Right ventricle myocardium inferior (tissue), 1 donor: ENCODE measurements around the gene RREB1. TPM values are rescaled to one million over a fixed set of nuclear protein-coding genes. Genes with fewer than 3 reads are reported as not detected.
"Not testable (repeated sequence)": the region's sequence is repeated elsewhere in the genome, so short reads cannot be mapped to it uniquely, and the experiment has no call there.

Experiments used
- ATAC-seq: fragments of 200-7000 bp; cut with Tn5 transposase; one replicate; pipeline ENCODE4 v1.9.1; 2020; ENCODE audit warnings: mild to moderate bottlenecking, moderate library complexity
- DNase-seq: peaks from one replicate; pipeline ENCODE4 v3.0.0; 2021; ENCODE audit errors: missing footprints
- intact Hi-C: fragments of 100-400 bp; cut with DNase I; formaldehyde crosslinking; loops from one replicate; pipeline ENCODE4 v1.11.0; 2022
- total RNA-seq: library from RNA; stranded (reverse); fragmentation: NEBNext Ultra II Directional; extraction: Animal tissue kit (Norgen Biotek cat#: 25700); gene quantifications from one replicate; pipeline ENCODE4 v1.2.1, GENCODE V29; 2021
- donor health status: DM: no; HTN: yes; CAD: no; lungs with severe emphysema.

Gene RREB1
- total RNA-seq, 1 donor from 2014 or later: 34.2 TPM

GRCh38 chr6:7261032-7261841, 153.5 kb downstream of the RREB1 start:
- ATAC-seq: peak; percentile 98
- intact Hi-C loops: loop anchor here (5.0 kb wide), 1 partner anchor 944 kb away; no protein-coding TSS in a partner anchor
- DNase-seq: peak; percentile 95

GRCh38 chr6:7261852-7262461, 154.2 kb downstream of the RREB1 start:
- peak; percentile 14 for ATAC-seq
- intact Hi-C loops: loop anchor here (5.0 kb wide), 1 partner anchor 945 kb away; no protein-coding TSS in a partner anchor
- DNase-seq: peak; percentile 65

- peak; percentile 64 for DNase-seq
- intact Hi-C loops: loop anchor here (5.0 kb wide), 1 partner anchor 946 kb away; no protein-coding TSS in a partner anchor
- ATAC-seq: no peak
Observed at GRCh38 chr6:7262746-7263518, 155.2 kb downstream of the RREB1 start.

DNA sequence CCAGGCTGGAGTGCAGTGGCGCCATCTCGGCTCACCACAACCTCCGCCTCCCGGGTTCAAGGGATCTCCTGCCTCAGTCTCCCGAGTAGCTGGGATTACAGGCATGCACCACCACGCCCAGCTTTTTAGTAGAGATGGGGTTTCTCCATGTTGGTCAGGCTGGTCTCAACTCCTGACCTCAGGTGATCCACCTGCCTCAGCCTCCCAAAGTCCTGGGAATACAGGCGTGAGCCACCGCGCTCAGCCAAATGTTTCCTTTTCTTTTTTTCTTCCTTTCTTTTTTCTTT, 155.7 kb downstream of the RREB1 start:
- ATAC-seq, DNase-seq: not testable (repeated sequence)
- intact Hi-C loops: loop anchor here (5.0 kb wide), 1 partner anchor 946 kb away; no protein-coding TSS in a partner anchor

DNA sequence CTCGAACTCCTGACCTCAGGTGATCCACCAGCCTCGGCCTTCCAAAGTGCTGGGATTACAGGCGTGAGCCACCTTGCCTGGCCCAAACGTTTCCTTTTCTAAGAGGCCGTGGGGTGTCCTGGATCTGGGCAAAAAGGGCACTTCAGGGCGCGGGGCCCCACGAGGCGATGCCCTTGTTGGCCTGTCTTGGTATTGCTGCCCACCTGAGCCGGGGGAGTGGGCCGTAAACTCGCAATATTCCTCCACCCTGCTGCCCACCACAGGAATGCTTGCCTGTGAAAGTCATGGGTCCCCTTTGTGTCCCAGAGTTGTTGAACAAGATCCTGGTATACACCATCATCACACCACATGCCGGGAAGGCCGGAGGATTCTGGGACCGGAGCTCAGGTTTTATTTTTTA, 156.3 kb downstream of the RREB1 start:
- intact Hi-C loops: loop anchor here (5.0 kb wide), 1 partner anchor 947 kb away; no protein-coding TSS in a partner anchor
- peak; percentile 25 for DNase-seq
- ATAC-seq: no peak

DNA sequence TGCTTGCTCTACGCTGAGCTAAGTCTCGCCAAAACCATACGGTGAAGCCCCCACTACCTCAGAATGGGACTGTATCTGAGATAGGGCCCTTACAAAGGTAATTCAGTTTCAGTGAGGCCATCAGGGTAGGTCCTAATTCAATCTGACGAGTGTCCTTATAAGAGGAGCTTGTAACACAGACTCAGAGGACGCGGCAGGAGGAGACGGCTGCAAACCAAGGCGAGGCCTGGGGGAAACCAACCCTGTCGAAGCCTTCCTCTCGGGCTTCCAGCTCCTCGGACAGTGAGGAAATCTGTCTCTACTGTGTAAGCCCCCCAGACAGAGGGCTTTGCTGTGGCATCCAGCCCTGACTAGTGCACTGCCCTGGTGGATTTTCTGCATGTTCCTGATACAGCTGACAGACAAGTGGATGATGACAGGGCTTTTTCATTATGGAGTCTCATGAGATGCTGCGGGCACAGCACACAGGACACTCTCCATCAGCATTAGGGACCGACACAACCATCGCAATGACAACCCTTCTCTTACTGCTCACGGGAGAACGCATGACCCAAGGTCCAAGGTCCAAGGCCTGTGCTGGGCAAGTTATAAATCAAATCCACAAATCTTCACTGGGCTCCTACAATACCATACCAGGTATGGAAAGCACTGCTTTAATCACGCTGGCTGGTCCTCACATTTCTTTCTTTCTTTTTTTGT, 157.1 kb downstream of the RREB1 start:
- peak; percentile 18 for DNase-seq
- intact Hi-C loops: loop anchor here (5.0 kb wide), 1 partner anchor 948 kb away; no protein-coding TSS in a partner anchor
- no peak for ATAC-seq

GRCh38 chr6:7265385-7265726, 157.6 kb downstream of the RREB1 start:
- ATAC-seq, intact Hi-C loops: not testable (repeated sequence)
- DNase-seq: peak; percentile 27

DNA sequence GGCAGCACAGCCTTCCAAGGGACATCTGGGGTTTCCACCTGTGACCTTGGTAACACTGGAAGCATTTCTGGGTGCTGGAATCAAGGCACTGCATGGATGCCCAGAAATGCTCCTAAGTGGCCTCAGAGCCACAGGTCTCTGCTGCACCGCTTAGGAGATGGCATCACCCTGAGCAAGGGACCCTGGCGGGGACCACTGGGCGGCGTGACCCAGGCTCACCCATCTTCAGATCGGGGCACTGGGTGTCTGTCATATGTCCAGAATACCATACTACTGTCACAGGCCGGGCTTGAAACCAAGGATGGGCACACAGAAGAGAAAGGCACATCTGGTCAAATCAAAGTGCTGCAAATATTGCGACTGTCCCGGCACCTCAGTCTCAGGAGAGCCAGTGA, 159.3 kb downstream of the RREB1 start:
- DNase-seq: peak; percentile 37
- ATAC-seq: no peak
- intact Hi-C loops: no loop called here

GRCh38 chr6:7267466-7268091, 159.8 kb downstream of the RREB1 start:
- ATAC-seq (no peak), DNase-seq (peak; percentile 74)
- intact Hi-C loops: no loop called here

DNA sequence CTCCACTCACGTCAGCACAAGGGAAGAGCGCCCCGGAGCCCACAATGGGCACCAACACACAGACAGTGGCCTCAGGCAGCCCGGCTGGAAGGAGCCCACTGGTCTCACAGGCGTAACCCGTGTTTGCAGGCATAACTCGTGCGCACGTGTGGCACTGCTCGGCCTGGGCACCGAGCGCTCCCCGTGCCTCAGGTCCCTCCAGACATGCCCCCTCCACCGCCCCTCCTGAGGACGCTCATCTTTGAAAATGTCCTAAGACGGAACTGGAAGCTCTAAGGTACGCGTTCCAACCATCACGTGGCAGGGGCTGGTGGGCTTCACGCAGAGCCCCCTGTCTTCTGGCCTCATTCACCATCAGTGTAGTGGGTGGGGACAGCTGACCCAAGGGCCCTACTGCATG, 160.6 kb downstream of the RREB1 start:
- intact Hi-C loops: no loop called here
- DNase-seq: peak; percentile 52
- ATAC-seq: no peak

- no peak for ATAC-seq
- intact Hi-C loops: no loop called here
- no peak for DNase-seq
Observed at GRCh38 chr6:7268816-7269555, 161.2 kb downstream of the RREB1 start.

GRCh38 chr6:7269816-7270215, 162.1 kb downstream of the RREB1 start:
- ATAC-seq (peak; percentile 52), DNase-seq (no peak)
- intact Hi-C loops: no loop called here

- ATAC-seq: no peak
- no peak for DNase-seq
- intact Hi-C loops: no loop called here
Observed at GRCh38 chr6:7270320-7271204, 162.8 kb downstream of the RREB1 start.

- ATAC-seq (no peak), DNase-seq (peak; percentile 65)
- intact Hi-C loops: no loop called here
Observed at GRCh38 chr6:7271205-7271534, 163.4 kb downstream of the RREB1 start.

GRCh38 chr6:7273709-7274108, 165.9 kb downstream of the RREB1 start:
- ATAC-seq (no peak), DNase-seq (no peak)
- intact Hi-C loops: no loop called here

- ATAC-seq, DNase-seq, intact Hi-C loops: not testable (repeated sequence)
Observed at GRCh38 chr6:7274525-7274924, 166.8 kb downstream of the RREB1 start.

DNA sequence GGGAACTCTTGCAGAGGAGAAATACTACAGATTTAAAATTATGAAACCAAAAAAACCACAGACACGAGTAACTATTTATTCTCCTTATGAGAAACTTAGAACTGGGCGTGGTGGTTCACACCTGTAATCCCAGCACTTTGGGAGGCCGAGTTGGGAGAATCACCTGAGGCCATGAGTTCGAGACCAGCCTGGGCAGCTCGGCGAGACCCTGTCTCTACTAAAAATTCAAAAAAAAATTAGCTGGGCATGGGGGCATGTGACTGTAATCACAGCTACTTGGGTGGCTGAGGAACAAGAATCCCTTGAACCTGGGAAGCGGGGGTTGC, 168.4 kb downstream of the RREB1 start:
- intact Hi-C loops: loop anchor here (5.0 kb wide), 1 partner anchor 341 kb away; no protein-coding TSS in a partner anchor
- ATAC-seq (no peak), DNase-seq (no peak)
